ENCODE measurements around the gene NDRG4. TPM values are rescaled to one million over a fixed set of nuclear protein-coding genes. Genes with fewer than 3 reads are reported as not detected.

The NDRG4 gene
- total RNA-seq, 6 experiments from 2014 or later = 0.76 to 2.9 (median 2.1) TPM

- Histone ChIP-seq H3K27ac (no peak overlapping the region), H3K4me3 (no peak overlapping the region), H3K4me1 (no peaks in the 10 kb centered on the region), H3K36me3 (peaks cover 11 to 98% (median 62%) of the 10 kb centered on the region in 4 donors), H3K27me3 (no peaks in the 10 kb centered on the region), H3K9me3 (no peaks in the 10 kb centered on the region)
- WGBS (ENCODE audit: insufficient coverage, low coverage, low lambda C conversion rate, missing lambda C conversion rate) = 58% methylated on average over 5 of the region's 5 CpGs
- intact Hi-C loops (cut with DNase I) = no loop called here
- ATAC-seq (no peak), DNase-seq (no peak)
- no peak for TF ChIP-seq CTCF (IDR thresholded peaks at IDR 0.05)
- no peak for TF ChIP-seq POLR2A (IDR thresholded peaks at IDR 0.05)
Observed at GRCh38 chr16:58536278-58536677, 36.3 kb downstream of the NDRG4 start.

GRCh38 chr16:58537124-58537906 lies 37.4 kb downstream of the NDRG4 start:
- ATAC-seq = no peak

GRCh38 chr16:58541711-58542110 lies 41.8 kb downstream of the NDRG4 start:
- WGBS (ENCODE audit: insufficient coverage, low coverage, low lambda C conversion rate, missing lambda C conversion rate) = 89% methylated on average over 2 of the region's 2 CpGs
- H3K27ac ChIP-seq = no peak overlapping the region
- peaks cover 9 to 96% (median 55%) of the 10 kb centered on the region in 4 donors for H3K36me3 ChIP-seq
- ATAC-seq (no peak), DNase-seq (no peak)
- intact Hi-C loops (cut with DNase I) = no loop called here
- no peak for TF ChIP-seq CTCF (IDR thresholded peaks at IDR 0.05)
- TF ChIP-seq POLR2A (IDR thresholded peaks at IDR 0.05) = no peak
- H3K4me3 ChIP-seq = no peak overlapping the region
- H3K9me3 ChIP-seq = no peaks in the 10 kb centered on the region
- no peaks in the 10 kb centered on the region for H3K27me3 ChIP-seq
- no peaks in the 10 kb centered on the region for H3K4me1 ChIP-seq

More at GRCh38 chr16:58537124-58537906, 37.4 kb downstream of the NDRG4 start:
- DNase-seq = no peak
- Histone ChIP-seq H3K4me3 (no peak overlapping the region), H3K9me3 (no peaks in the 10 kb centered on the region), H3K27ac (no peak overlapping the region), H3K4me1 (no peaks in the 10 kb centered on the region), H3K27me3 (no peaks in the 10 kb centered on the region), H3K36me3 (peaks cover 9 to 98% (median 59%) of the 10 kb centered on the region in 4 donors)
- intact Hi-C loops (cut with DNase I) = no loop called here
- TF ChIP-seq POLR2A (IDR thresholded peaks at IDR 0.05) (no peak), CTCF (IDR thresholded peaks at IDR 0.05) (no peak)
- WGBS (ENCODE audit: insufficient coverage, low coverage, low lambda C conversion rate, missing lambda C conversion rate) = 76% methylated on average over 7 of the region's 10 CpGs

GRCh38 chr16:58542291-58542690 lies 42.3 kb downstream of the NDRG4 start:
- ATAC-seq = no peak
- intact Hi-C loops (cut with DNase I) = no loop called here
- no peaks in the 10 kb centered on the region for H3K4me1 ChIP-seq
- TF ChIP-seq CTCF (IDR thresholded peaks at IDR 0.05) (no peak), POLR2A (IDR thresholded peaks at IDR 0.05) (no peak)
- WGBS (ENCODE audit: insufficient coverage, low coverage, low lambda C conversion rate, missing lambda C conversion rate) = 71% methylated on average over 1 of the region's 1 CpG
- H3K4me3 ChIP-seq = no peak overlapping the region
- no peak overlapping the region for H3K27ac ChIP-seq
- H3K27me3 ChIP-seq = no peaks in the 10 kb centered on the region
- H3K36me3 ChIP-seq = peaks cover 9 to 96% (median 53%) of the 10 kb centered on the region in 4 donors
- DNase-seq = no peak
- H3K9me3 ChIP-seq = no peaks in the 10 kb centered on the region
